ENCODE measurements around the gene APPBP2.

DNA sequence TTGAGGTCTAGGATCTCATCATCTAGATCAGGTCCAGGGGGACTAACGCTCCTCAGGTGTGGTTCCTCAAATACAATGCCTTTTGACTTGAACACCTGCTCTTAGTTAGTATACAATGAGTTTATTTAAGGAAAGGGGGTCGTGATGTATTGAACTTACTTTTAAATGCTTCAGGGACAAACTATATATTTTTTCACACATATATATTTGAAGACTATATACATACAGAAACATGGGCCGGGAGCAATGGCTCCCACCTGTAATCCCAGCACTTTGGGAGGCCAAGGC is 122.6 kb downstream of the APPBP2 start:
- TF ChIP-seq, protein P1, sequence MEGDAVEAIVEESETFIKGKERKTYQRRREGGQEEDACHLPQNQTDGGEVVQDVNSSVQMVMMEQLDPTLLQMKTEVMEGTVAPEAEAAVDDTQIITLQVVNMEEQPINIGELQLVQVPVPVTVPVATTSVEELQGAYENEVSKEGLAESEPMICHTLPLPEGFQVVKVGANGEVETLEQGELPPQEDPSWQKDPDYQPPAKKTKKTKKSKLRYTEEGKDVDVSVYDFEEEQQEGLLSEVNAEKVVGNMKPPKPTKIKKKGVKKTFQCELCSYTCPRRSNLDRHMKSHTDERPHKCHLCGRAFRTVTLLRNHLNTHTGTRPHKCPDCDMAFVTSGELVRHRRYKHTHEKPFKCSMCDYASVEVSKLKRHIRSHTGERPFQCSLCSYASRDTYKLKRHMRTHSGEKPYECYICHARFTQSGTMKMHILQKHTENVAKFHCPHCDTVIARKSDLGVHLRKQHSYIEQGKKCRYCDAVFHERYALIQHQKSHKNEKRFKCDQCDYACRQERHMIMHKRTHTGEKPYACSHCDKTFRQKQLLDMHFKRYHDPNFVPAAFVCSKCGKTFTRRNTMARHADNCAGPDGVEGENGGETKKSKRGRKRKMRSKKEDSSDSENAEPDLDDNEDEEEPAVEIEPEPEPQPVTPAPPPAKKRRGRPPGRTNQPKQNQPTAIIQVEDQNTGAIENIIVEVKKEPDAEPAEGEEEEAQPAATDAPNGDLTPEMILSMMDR (IDR thresholded peaks at IDR 0.05) = no peak
- TF ChIP-seq POLR2A (IDR thresholded peaks at IDR 0.05) = no peak
